HFFc6 (cell line): Measurements from ENCODE around the gene ACOT7. TPM values are rescaled to one million over a fixed set of nuclear protein-coding genes. Genes with fewer than 3 reads are reported as not detected.
A peak's percentile ranks its signal among the peaks of the same experiment; 100 is the strongest.

ENCODE experiments used
- DNase-seq: peaks from one replicate; pipeline ENCODE4 v3.0.0-alpha.2; 2018
- H3K27ac Mint-ChIP-seq: 2 replicates; pipeline ENCODE4 v1.8.0; 2020; ENCODE audit warnings: mild to moderate bottlenecking, mixed read lengths
- H3K27me3 Mint-ChIP-seq: 2 replicates; pipeline ENCODE4 v1.8.0; 2021; ENCODE audit warnings: mild to moderate bottlenecking, moderate library complexity, mixed read lengths; ENCODE audit not compliant: insufficient read depth
- H3K36me3 Mint-ChIP-seq: 2 replicates; pipeline ENCODE4 v1.8.0; 2021; ENCODE audit warnings: low read depth, mixed read lengths
- H3K4me1 Mint-ChIP-seq: 2 replicates; pipeline ENCODE4 v1.8.0; 2020; ENCODE audit warnings: low read depth, mixed read lengths
- H3K4me3 Mint-ChIP-seq: 2 replicates; pipeline ENCODE4 v1.8.0; 2020; ENCODE audit warnings: mild to moderate bottlenecking, moderate library complexity, mixed read lengths
- H3K9me3 Mint-ChIP-seq: 2 replicates; pipeline ENCODE4 v1.8.0; 2020; ENCODE audit warnings: mild to moderate bottlenecking, mixed read lengths
- CTCF ChIP-seq: fragments of 200-600 bp; sonication (generic); IDR thresholded peaks from 2 replicates; pipeline ENCODE4 v1.5.0; 2021; ENCODE audit warnings: antibody characterized with exemption, mild to moderate bottlenecking
- total RNA-seq, 6 experiments: library from RNA; stranded (reverse); fragmentation: NEBNext Ultra II Directional; extraction: Animal tissue kit (Norgen Biotek cat#: 25700); gene quantifications; 2 replicates in 1 of 6; 3 replicates in 5 of 6; pipeline ENCODE4 v1.2.3, GENCODE V29; 2021

Gene ACOT7
- total RNA-seq, 6 experiments from 2014 or later, result 103 to 125 (median 111) TPM

GRCh38 chr1:6285336-6285735 is 108.2 kb downstream of the ACOT7 start:
- Mint-ChIP-seq H3K4me3 (no peak overlapping the region), H3K27ac (no peak overlapping the region), H3K9me3 (no peaks in the 10 kb centered on the region), H3K27me3 (no peaks in the 10 kb centered on the region; the same call in none of the 2 replicates), H3K4me1 (no peaks in the 10 kb centered on the region), H3K36me3 (no peaks in the 10 kb centered on the region)
- DNase-seq, result no peak
- TF ChIP-seq CTCF, result no peak

- no peak overlapping the region for H3K27ac Mint-ChIP-seq
- H3K36me3 Mint-ChIP-seq, result no peaks in the 10 kb centered on the region
- no peak overlapping the region for H3K4me3 Mint-ChIP-seq
- H3K9me3 Mint-ChIP-seq, result no peaks in the 10 kb centered on the region
- no peak for DNase-seq
- no peaks in the 10 kb centered on the region; the same call in none of the 2 replicates for H3K27me3 Mint-ChIP-seq
- TF ChIP-seq CTCF, result no peak
- no peaks in the 10 kb centered on the region for H3K4me1 Mint-ChIP-seq
These were observed 110.8 kb downstream of the ACOT7 start for GRCh38 chr1:6282577-6283270.

DNA sequence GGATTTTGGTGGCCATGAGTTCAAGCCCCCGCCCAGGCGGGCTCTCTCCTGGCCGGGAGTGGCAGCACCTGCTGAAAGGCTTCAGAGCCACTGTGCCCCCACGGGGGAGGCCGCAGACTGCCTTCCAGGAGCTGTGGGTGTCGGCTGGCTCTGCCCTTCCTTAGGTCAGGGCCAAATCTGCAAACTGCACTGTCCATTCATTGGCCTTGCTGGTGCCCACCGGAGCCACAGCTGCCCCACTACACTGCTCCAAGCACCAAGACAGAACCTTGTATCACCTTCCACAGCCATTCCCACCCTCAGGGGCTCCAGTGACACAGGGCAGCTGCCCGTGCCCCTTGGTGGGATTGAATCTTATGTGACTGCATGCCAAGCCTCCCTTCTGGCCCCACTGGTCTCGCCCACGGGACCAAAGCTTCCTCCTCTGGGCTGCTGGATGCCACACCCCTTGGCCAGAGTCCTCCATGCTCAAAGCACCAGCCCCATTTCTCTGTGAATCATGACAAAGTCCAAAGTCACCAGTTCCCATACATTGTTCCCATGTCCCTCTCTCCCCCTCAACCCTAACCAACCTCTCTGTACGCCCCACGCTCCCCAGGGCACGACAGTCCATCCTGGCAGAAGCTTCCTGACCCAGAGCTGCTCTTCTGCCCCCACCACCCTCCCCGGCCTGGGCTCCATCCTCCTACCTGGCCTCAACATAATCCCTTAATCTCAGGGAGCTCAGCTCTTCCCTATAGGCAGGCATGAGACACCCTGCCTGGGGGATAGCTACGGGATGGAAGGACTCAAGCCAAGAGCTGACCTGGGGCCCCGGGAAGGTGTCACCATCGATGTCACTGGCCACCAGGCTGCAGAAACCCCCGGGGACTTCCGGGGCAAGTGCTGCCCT is 111.8 kb downstream of the ACOT7 start:
- Mint-ChIP-seq H3K9me3 (no peaks in the 10 kb centered on the region), H3K4me3 (no peak overlapping the region), H3K27ac (no peak overlapping the region), H3K36me3 (no peaks in the 10 kb centered on the region), H3K4me1 (peaks cover 2% of the 10 kb centered on the region), H3K27me3 (no peaks in the 10 kb centered on the region; the same call in none of the 2 replicates)
- no peak for DNase-seq
- TF ChIP-seq CTCF, result no peak

- DNase-seq, result no peak
- H3K27ac Mint-ChIP-seq, result no peak overlapping the region
- H3K9me3 Mint-ChIP-seq, result no peaks in the 10 kb centered on the region
- peaks cover 10% of the 10 kb centered on the region for H3K4me1 Mint-ChIP-seq
- H3K36me3 Mint-ChIP-seq, result no peaks in the 10 kb centered on the region
- H3K4me3 Mint-ChIP-seq, result no peak overlapping the region
- TF ChIP-seq CTCF, result peak; percentile 61
- peaks cover 1% of the 10 kb centered on the region for H3K27me3 Mint-ChIP-seq
These were observed 112.7 kb downstream of the ACOT7 start for GRCh38 chr1:6280761-6281451.

GRCh38 chr1:6279613-6280383 is 113.8 kb downstream of the ACOT7 start:
- Mint-ChIP-seq H3K4me3 (no peak overlapping the region), H3K4me1 (peaks cover 12% of the 10 kb centered on the region), H3K36me3 (no peaks in the 10 kb centered on the region), H3K27ac (no peak overlapping the region), H3K27me3 (peaks cover 1% of the 10 kb centered on the region), H3K9me3 (no peaks in the 10 kb centered on the region)
- no peak for TF ChIP-seq CTCF
- no peak for DNase-seq
